Stimulated activated CD8-positive, alpha-beta memory T cell treated with anti-CD3 and anti-CD28 coated beads, Interleukin-15, amount 100 ng/mL, for 48 hours (primary cell): ENCODE results near the gene CACNA2D2.

Experiments
- DNase-seq, 2 donors: peaks; one replicate each; pipeline ENCODE4 v3.0.0-alpha.2; 2020; ENCODE audit warnings: low read depth in 2 of 2

Gene CACNA2D2

GRCh38 chr3:50347187-50347813 is 156.1 kb downstream of the CACNA2D2 start:
- peak; percentile 51 for DNase-seq

- DNase-seq: peak; percentile 64 to 66
These were observed 157.7 kb downstream of the CACNA2D2 start, which contains the start of gene ZMYND10 for GRCh38 chr3:50345586-50346234. ZMYND10 (minus strand) TSS chr3:50345732; CDS start chr3:50345579, 153 bp downstream.

- no peak for DNase-seq
These were observed 158.4 kb downstream of the CACNA2D2 start for GRCh38 chr3:50345008-50345407.

GRCh38 chr3:50342813-50343633 is 160.4 kb downstream of the CACNA2D2 start:
- no peak for DNase-seq

GRCh38 chr3:50341996-50342650 is 161.3 kb downstream of the CACNA2D2 start:
- DNase-seq: no peak

GRCh38 chr3:50341537-50341936 is 161.9 kb downstream of the CACNA2D2 start:
- DNase-seq: no peak

GRCh38 chr3:50340448-50341329 is 162.7 kb downstream of the CACNA2D2 start, which contains the start of gene RASSF1:
RASSF1 (minus strand) TSS chr3:50340836; CDS start chr3:50340805, 31 bp downstream.
- peak; percentile 69 to 77 for DNase-seq

- DNase-seq: no peak
These were observed 163.3 kb downstream of the CACNA2D2 start for GRCh38 chr3:50340147-50340447.

- DNase-seq: no peak
These were observed 163.8 kb downstream of the CACNA2D2 start for GRCh38 chr3:50339485-50340146.

- DNase-seq: no peak
These were observed 164.5 kb downstream of the CACNA2D2 start for GRCh38 chr3:50338965-50339364.

GRCh38 chr3:50337175-50337861 is 166.1 kb downstream of the CACNA2D2 start:
- peak; percentile 98 to 99 for DNase-seq

GRCh38 chr3:50336452-50337174 is 166.8 kb downstream of the CACNA2D2 start:
- peak in 1 of 2 donors; percentile 47 for DNase-seq

GRCh38 chr3:50334339-50335075 is 168.9 kb downstream of the CACNA2D2 start:
- DNase-seq: no peak

GRCh38 chr3:50333744-50334328 is 169.6 kb downstream of the CACNA2D2 start:
- no peak for DNase-seq

- no peak for DNase-seq
These were observed 172.0 kb downstream of the CACNA2D2 start for GRCh38 chr3:50331364-50331907.

- DNase-seq: no peak
These were observed 173.1 kb downstream of the CACNA2D2 start for GRCh38 chr3:50330330-50330729.

GRCh38 chr3:50327943-50328691 is 175.3 kb downstream of the CACNA2D2 start, which contains the start of gene TUSC2:
TUSC2 (minus strand) TSS chr3:50328223; CDS start chr3:50328099, 124 bp downstream.
- DNase-seq: peak; percentile 92
